Activated naive CD8-positive, alpha-beta T cell treated with anti-CD3 and anti-CD28 coated beads, Interleukin-2, amount 10 ng/mL, durations not matched to agents 7 days and 5 days (primary cell): ENCODE results near the gene ZBTB16. TPM values are rescaled to one million over a fixed set of nuclear protein-coding genes. Genes with fewer than 3 reads are reported as not detected.

Experiments
- ATAC-seq: fragments of 150-1000 bp; cut with Tn5 transposase; one replicate; pipeline ENCODE4 v1.10.0; 2021; ENCODE audit warnings: low read depth, moderate library complexity
- POLR2A ChIA-PET: fragments of 350-600 bp; sonication (Branson Sonifier 250); formaldehyde crosslinking; loops from one replicate; lab custom pipeline; 2021; ENCODE audit warnings: antibody characterized with exemption; lab: Charles Lee
- DNase-seq: peaks from one replicate; pipeline ENCODE4 v3.0.0; 2021
- H3K27ac Mint-ChIP-seq: one replicate; pipeline ENCODE4 v1.8.0; 2022; ENCODE audit warnings: mild to moderate bottlenecking, mixed read lengths
- H3K27me3 Mint-ChIP-seq: one replicate; pipeline ENCODE4 v1.8.0; 2022; ENCODE audit warnings: mild to moderate bottlenecking, moderate library complexity, mixed read lengths
- H3K36me3 Mint-ChIP-seq: one replicate; pipeline ENCODE4 v1.8.0; 2021; ENCODE audit warnings: mild to moderate bottlenecking, mixed read lengths
- H3K4me1 Mint-ChIP-seq: one replicate; pipeline ENCODE4 v1.8.0; 2021; ENCODE audit warnings: mixed read lengths
- H3K4me3 Mint-ChIP-seq: one replicate; pipeline ENCODE4 v1.8.0; 2022; ENCODE audit warnings: mild to moderate bottlenecking, moderate library complexity, mixed read lengths
- H3K9me3 Mint-ChIP-seq: one replicate; pipeline ENCODE4 v1.8.0; 2021; ENCODE audit warnings: mixed read lengths
- total RNA-seq, 2 experiments: library from RNA; stranded (reverse); gene quantifications; one replicate each; pipeline ENCODE4 v1.2.3, GENCODE V29; 2021

Gene ZBTB16
- total RNA-seq, 2 experiments from 2014 or later: 13.1 to 14.6 TPM

- ATAC-seq: no peak
- Mint-ChIP-seq H3K4me1 (peaks cover 25% of the 10 kb centered on the region), H3K4me3 (no peak overlapping the region), H3K36me3 (peaks cover 11% of the 10 kb centered on the region), H3K27me3 (peaks cover 10% of the 10 kb centered on the region), H3K27ac (no peak overlapping the region), H3K9me3 (no peaks in the 10 kb centered on the region)
- DNase-seq: no peak
- POLR2A ChIA-PET: no interaction called here
These were observed 81.3 kb downstream of the ZBTB16 start for GRCh38 chr11:114140826-114141225.

GRCh38 chr11:114141863-114142580 is 82.5 kb downstream of the ZBTB16 start:
- Mint-ChIP-seq H3K4me3 (no peak overlapping the region), H3K27me3 (peaks cover 10% of the 10 kb centered on the region), H3K36me3 (peaks cover 10% of the 10 kb centered on the region), H3K4me1 (peaks cover 15% of the 10 kb centered on the region), H3K9me3 (no peaks in the 10 kb centered on the region), H3K27ac (no peak overlapping the region)
- DNase-seq: no peak
- POLR2A ChIA-PET: no interaction called here
- no peak for ATAC-seq

- POLR2A ChIA-PET: no interaction called here
- Mint-ChIP-seq H3K4me1 (peaks cover 10% of the 10 kb centered on the region), H3K4me3 (no peak overlapping the region), H3K9me3 (no peaks in the 10 kb centered on the region), H3K27me3 (peaks cover 10% of the 10 kb centered on the region), H3K27ac (no peak overlapping the region), H3K36me3 (peaks cover 8% of the 10 kb centered on the region)
- DNase-seq: no peak
- no peak for ATAC-seq
These were observed 83.2 kb downstream of the ZBTB16 start for GRCh38 chr11:114142707-114143106.

- H3K27me3 Mint-ChIP-seq: peaks cover 7% of the 10 kb centered on the region
- H3K27ac Mint-ChIP-seq: no peak overlapping the region
- ATAC-seq (no peak), DNase-seq (no peak)
- POLR2A ChIA-PET: interaction anchor here (1.5 kb wide), 1 partner anchor 15 kb away, joined by 5 read pairs; no protein-coding TSS in a partner anchor
- no peaks in the 10 kb centered on the region for H3K9me3 Mint-ChIP-seq
- peaks cover 6% of the 10 kb centered on the region for H3K4me1 Mint-ChIP-seq
- no peak overlapping the region for H3K4me3 Mint-ChIP-seq
- peaks cover 4% of the 10 kb centered on the region for H3K36me3 Mint-ChIP-seq
These were observed 85.8 kb downstream of the ZBTB16 start for GRCh38 chr11:114145166-114145775.

GRCh38 chr11:114147375-114148012 is 88.0 kb downstream of the ZBTB16 start:
- H3K9me3 Mint-ChIP-seq: peaks cover 5% of the 10 kb centered on the region
- no peak overlapping the region for H3K4me3 Mint-ChIP-seq
- POLR2A ChIA-PET: no interaction called here
- ATAC-seq (no peak), DNase-seq (no peak)
- peaks cover 2% of the 10 kb centered on the region for H3K36me3 Mint-ChIP-seq
- peaks cover 7% of the 10 kb centered on the region for H3K27me3 Mint-ChIP-seq
- no peak overlapping the region for H3K27ac Mint-ChIP-seq
- H3K4me1 Mint-ChIP-seq: peaks cover 9% of the 10 kb centered on the region

- Mint-ChIP-seq H3K4me1 (peaks cover 12% of the 10 kb centered on the region), H3K27me3 (peaks cover 6% of the 10 kb centered on the region), H3K4me3 (no peak overlapping the region), H3K9me3 (peaks cover 5% of the 10 kb centered on the region), H3K36me3 (peaks cover 5% of the 10 kb centered on the region), H3K27ac (no peak overlapping the region)
- POLR2A ChIA-PET: no interaction called here
- ATAC-seq (no peak), DNase-seq (no peak)
These were observed 88.5 kb downstream of the ZBTB16 start for GRCh38 chr11:114148013-114148382.

GRCh38 chr11:114149689-114150407 is 90.3 kb downstream of the ZBTB16 start:
- no peaks in the 10 kb centered on the region for H3K27me3 Mint-ChIP-seq
- H3K9me3 Mint-ChIP-seq: peaks cover 5% of the 10 kb centered on the region
- ATAC-seq (no peak), DNase-seq (no peak)
- no peak overlapping the region for H3K4me3 Mint-ChIP-seq
- peaks cover 7% of the 10 kb centered on the region for H3K36me3 Mint-ChIP-seq
- peaks cover 10% of the 10 kb centered on the region for H3K4me1 Mint-ChIP-seq
- no peak overlapping the region for H3K27ac Mint-ChIP-seq
- POLR2A ChIA-PET: no interaction called here

- Mint-ChIP-seq H3K36me3 (peaks cover 7% of the 10 kb centered on the region), H3K4me1 (peaks cover 10% of the 10 kb centered on the region), H3K27me3 (no peaks in the 10 kb centered on the region), H3K27ac (no peak overlapping the region), H3K9me3 (peaks cover 5% of the 10 kb centered on the region), H3K4me3 (no peak overlapping the region)
- DNase-seq (no peak), ATAC-seq (no peak)
- POLR2A ChIA-PET: no interaction called here
These were observed 91.2 kb downstream of the ZBTB16 start for GRCh38 chr11:114150671-114151070.

GRCh38 chr11:114151631-114152030 is 92.1 kb downstream of the ZBTB16 start:
- H3K27me3 Mint-ChIP-seq: no peaks in the 10 kb centered on the region
- no peak for DNase-seq
- H3K36me3 Mint-ChIP-seq: peaks cover 7% of the 10 kb centered on the region
- H3K4me3 Mint-ChIP-seq: no peak overlapping the region
- POLR2A ChIA-PET: no interaction called here
- no peak overlapping the region for H3K27ac Mint-ChIP-seq
- peaks cover 5% of the 10 kb centered on the region for H3K9me3 Mint-ChIP-seq
- no peak for ATAC-seq
- peaks cover 11% of the 10 kb centered on the region for H3K4me1 Mint-ChIP-seq

GRCh38 chr11:114152162-114152561 is 92.7 kb downstream of the ZBTB16 start:
- no peak overlapping the region for H3K27ac Mint-ChIP-seq
- peaks cover 16% of the 10 kb centered on the region for H3K4me1 Mint-ChIP-seq
- DNase-seq: no peak
- H3K27me3 Mint-ChIP-seq: no peaks in the 10 kb centered on the region
- POLR2A ChIA-PET: no interaction called here
- peaks cover 5% of the 10 kb centered on the region for H3K9me3 Mint-ChIP-seq
- H3K36me3 Mint-ChIP-seq: peaks cover 7% of the 10 kb centered on the region
- no peak overlapping the region for H3K4me3 Mint-ChIP-seq
- no peak for ATAC-seq

- ATAC-seq (no peak), DNase-seq (no peak)
- no peak overlapping the region for H3K4me3 Mint-ChIP-seq
- peaks cover 10% of the 10 kb centered on the region for H3K36me3 Mint-ChIP-seq
- H3K4me1 Mint-ChIP-seq: peaks cover 21% of the 10 kb centered on the region
- peaks cover 5% of the 10 kb centered on the region for H3K9me3 Mint-ChIP-seq
- POLR2A ChIA-PET: no interaction called here
- H3K27me3 Mint-ChIP-seq: no peaks in the 10 kb centered on the region
- H3K27ac Mint-ChIP-seq: no peak overlapping the region
These were observed 93.3 kb downstream of the ZBTB16 start for GRCh38 chr11:114152785-114153184.

- peaks cover 13% of the 10 kb centered on the region for H3K36me3 Mint-ChIP-seq
- POLR2A ChIA-PET: no interaction called here
- ATAC-seq (no peak), DNase-seq (no peak)
- peaks cover 24% of the 10 kb centered on the region for H3K4me1 Mint-ChIP-seq
- H3K4me3 Mint-ChIP-seq: no peak overlapping the region
- H3K9me3 Mint-ChIP-seq: peaks cover 5% of the 10 kb centered on the region
- H3K27me3 Mint-ChIP-seq: no peaks in the 10 kb centered on the region
- no peak overlapping the region for H3K27ac Mint-ChIP-seq
These were observed 93.7 kb downstream of the ZBTB16 start for GRCh38 chr11:114153224-114153623.

GRCh38 chr11:114154271-114155047 is 94.9 kb downstream of the ZBTB16 start:
- H3K4me3 Mint-ChIP-seq: no peak overlapping the region
- ATAC-seq (no peak), DNase-seq (no peak)
- H3K27me3 Mint-ChIP-seq: no peaks in the 10 kb centered on the region
- peaks cover 13% of the 10 kb centered on the region for H3K36me3 Mint-ChIP-seq
- POLR2A ChIA-PET: no interaction called here
- H3K4me1 Mint-ChIP-seq: peaks cover 30% of the 10 kb centered on the region
- peak overlapping the region; percentile 26 for H3K27ac Mint-ChIP-seq
- peaks cover 5% of the 10 kb centered on the region for H3K9me3 Mint-ChIP-seq
